H1 (cell line): Measurements from ENCODE around the gene CDC37. TPM values are rescaled to one million over a fixed set of nuclear protein-coding genes. Genes with fewer than 3 reads are reported as not detected.

Experiments
- microRNA counts: library from miRNA; unstranded; fragments of <30 nt; microRNA quantifications from one replicate; lab custom pipeline; 2015
- microRNA-seq, 2 experiments: library from miRNA; unstranded; fragments of <30 nt; microRNA quantifications; one replicate each; pipeline versions ENCODE4 to v1.2.0, GENCODE V29; 2016 to 2020; ENCODE audit warnings: borderline microRNAs expressed in 2 of 2, borderline number of aligned reads in 2 of 2, borderline replicate concordance in 1 of 2
- polyA plus RNA-seq, 7 experiments: library from polyadenylated mRNA; depleted of rRNA in 3 of 7; stranded (reverse) in 5 of 7; unstranded in 2 of 7; fragments of >200 nt in 5 of 7; fragments of 200-250 nt in 2 of 7; gene quantifications; 1 replicate in 5 of 7; 2 replicates in 1 of 7; 4 replicates in 1 of 7; pipeline versions ENCODE4 v1.2.1 to v1.2.3, GENCODE V29; 2011 to 2013; ENCODE audit warnings: missing spikeins in 2 of 7, mixed read lengths in 2 of 7
- total RNA-seq: library from RNA; stranded (reverse); fragmentation: NEBNext Ultra II Directional; extraction: Animal tissue kit (Norgen Biotek cat#: 25700); gene quantifications from 2 replicates; pipeline ENCODE4 v1.2.1, GENCODE V29; 2021

Gene CDC37
- total and polyA plus RNA-seq, 2 of the 8 experiments (the other 6 are each of a cell fraction or from before 2014, with no cell fraction given) = 162 to 181 TPM

MicroRNA genes within 50 kb of the gene (microRNA counts, 767-probe panel; counts per million panel counts)
- microRNA hsa-miR-1181 (lab: Ali Mortazavi, UCI) = 879 counts per million, percentile 95 among the panel's probes with 10 or more counts

Small RNA genes within 50 kb of the gene (microRNA-seq; reads per million reads assigned to microRNA genes)
- gene MIR1181 = 0.20 to 0.23 reads per million in 2 experiments

Other genes with a start within 250 kb of the CDC37 start
- gene DNMT1, start 208.6 kb downstream of the CDC37 start, total RNA-seq = 208 and 210 TPM in 2 replicates
- gene DNMT1, start 208.6 kb downstream of the CDC37 start, polyA plus RNA-seq (2011; rRNA removed) = 101 and 121 TPM in 2 replicates
- gene S1PR2, start 172.2 kb downstream of the CDC37 start, total RNA-seq = 18.7 and 19.4 TPM in 2 replicates
- gene S1PR2, start 172.2 kb downstream of the CDC37 start, polyA plus RNA-seq (2011; rRNA removed) = 16.2 and 17.5 TPM in 2 replicates
- gene MRPL4, start 151.3 kb downstream of the CDC37 start, total RNA-seq = 82.3 and 90.7 TPM in 2 replicates
- gene MRPL4, start 151.3 kb downstream of the CDC37 start, polyA plus RNA-seq (2011; rRNA removed) = 187 and 282 TPM in 2 replicates
- gene ICAM1, start 132.4 kb downstream of the CDC37 start, total RNA-seq = 3.8 and 4.0 TPM in 2 replicates
- 5.2 and 9.4 TPM in 2 replicates for gene ICAM1, start 132.4 kb downstream of the CDC37 start, polyA plus RNA-seq (2011; rRNA removed)
- 1.3 and 1.5 TPM in 2 replicates for gene ICAM4, start 116.6 kb downstream of the CDC37 start, total RNA-seq
- 4.1 and 6.3 TPM in 2 replicates for gene ICAM4, start 116.6 kb downstream of the CDC37 start, polyA plus RNA-seq (2011; rRNA removed)
- gene ICAM5, start 113.6 kb downstream of the CDC37 start, total RNA-seq = 1.9 and 4.8 TPM in 2 replicates
- 3.9 and 9.0 TPM in 2 replicates for gene ICAM5, start 113.6 kb downstream of the CDC37 start, polyA plus RNA-seq (2011; rRNA removed)
- gene ZGLP1, start 93.7 kb downstream of the CDC37 start, total RNA-seq = 4.6 and 5.1 TPM in 2 replicates
- gene ZGLP1, start 93.7 kb downstream of the CDC37 start, polyA plus RNA-seq (2011; rRNA removed) = 4.2 and 8.2 TPM in 2 replicates
- gene FDX2, start 87.5 kb downstream of the CDC37 start, total RNA-seq = 27.0 and 27.8 TPM in 2 replicates
- 64.4 and 80.2 TPM in 2 replicates for gene FDX2, start 87.5 kb downstream of the CDC37 start, polyA plus RNA-seq (2011; rRNA removed)
- gene RAVER1, start 70.0 kb downstream of the CDC37 start, total RNA-seq = 70.5 and 72.4 TPM in 2 replicates
- gene RAVER1, start 70.0 kb downstream of the CDC37 start, polyA plus RNA-seq (2011; rRNA removed) = 5.7 and 17.1 TPM in 2 replicates
- 16.5 TPM in 2 replicates for gene ICAM3, start 63.9 kb downstream of the CDC37 start, total RNA-seq
- gene ICAM3, start 63.9 kb downstream of the CDC37 start, polyA plus RNA-seq (2011; rRNA removed) = 15.4 and 18.9 TPM in 2 replicates
- 40.8 and 42.7 TPM in 2 replicates for gene TYK2, start 23.0 kb downstream of the CDC37 start, total RNA-seq
- 32.1 and 47.6 TPM in 2 replicates for gene TYK2, start 23.0 kb downstream of the CDC37 start, polyA plus RNA-seq (2011; rRNA removed)
- 4.4 and 5.0 TPM in 2 replicates for gene PDE4A, start 17.0 kb upstream of the CDC37 start, total RNA-seq
- 2.0 and 3.4 TPM in 2 replicates for gene PDE4A, start 17.0 kb upstream of the CDC37 start, polyA plus RNA-seq (2011; rRNA removed)
- 80.6 and 82.0 TPM in 2 replicates for gene KEAP1, start 99.8 kb upstream of the CDC37 start, total RNA-seq
- 106 and 117 TPM in 2 replicates for gene KEAP1, start 99.8 kb upstream of the CDC37 start, polyA plus RNA-seq (2011; rRNA removed)
- 8.6 and 8.7 TPM in 2 replicates for gene S1PR5, start 113.9 kb upstream of the CDC37 start, total RNA-seq
- gene S1PR5, start 113.9 kb upstream of the CDC37 start, polyA plus RNA-seq (2011; rRNA removed) = 2.4 and 3.6 TPM in 2 replicates
- 43.7 and 51.4 TPM in 2 replicates for gene ATG4D, start 140.4 kb upstream of the CDC37 start, total RNA-seq
- gene ATG4D, start 140.4 kb upstream of the CDC37 start, polyA plus RNA-seq (2011; rRNA removed) = 39.6 and 68.7 TPM in 2 replicates
- gene KRI1, start 162.5 kb upstream of the CDC37 start, total RNA-seq = 45.2 and 50.1 TPM in 2 replicates
- 14.2 and 19.4 TPM in 2 replicates for gene KRI1, start 162.5 kb upstream of the CDC37 start, polyA plus RNA-seq (2011; rRNA removed)
- 2.6 and 3.0 TPM in 2 replicates for gene CDKN2D, start 165.4 kb upstream of the CDC37 start, total RNA-seq
- gene CDKN2D, start 165.4 kb upstream of the CDC37 start, polyA plus RNA-seq (2011; rRNA removed) = 4.0 and 4.2 TPM in 2 replicates
- 140 and 141 TPM in 2 replicates for gene AP1M2, start 183.8 kb upstream of the CDC37 start, total RNA-seq
- gene AP1M2, start 183.8 kb upstream of the CDC37 start, polyA plus RNA-seq (2011; rRNA removed) = 161 and 205 TPM in 2 replicates
- 118 and 120 TPM in 2 replicates for gene SLC44A2, start 222.0 kb upstream of the CDC37 start, total RNA-seq
- 105 and 113 TPM in 2 replicates for gene SLC44A2, start 222.0 kb upstream of the CDC37 start, polyA plus RNA-seq (2011; rRNA removed)